GM13976 (cell line): ENCODE measurements around the gene HS3ST3B1.

ENCODE experiments used
- DNase-seq: peaks from one replicate; pipeline ENCODE4 v3.0.0; 2012; ENCODE audit warnings: low spot score
- CTCF ChIP-seq: IDR thresholded peaks from 2 replicates; pipeline ENCODE4 v1.5.1; 2012; ENCODE audit warnings: borderline replicate concordance, mild to moderate bottlenecking; ENCODE audit not compliant: insufficient read depth; ENCODE audit errors: extremely low read depth, missing control alignments, control extremely low read depth
- in situ Hi-C: fragments of 300-500 bp; cut with MboI; formaldehyde crosslinking; loops from one replicate; pipeline ENCODE4 v1.12.0; 2022; ENCODE audit warnings: low sequenced_read_pairs, mixed read lengths, inconsistent platforms; ENCODE audit not compliant: unreplicated experiment

Gene HS3ST3B1

GRCh38 chr17:14300575-14301278 is at the start of gene HS3ST3B1:
TSS of gene HS3ST3B1 (plus strand) at chr17:14301081. CDS start at chr17:14301519, 438 bp downstream.
- DNase-seq: peak; percentile 93
- in situ Hi-C loops: no loop called here
- TF ChIP-seq CTCF: no peak

GRCh38 chr17:14261406-14261805 is 39.5 kb upstream of the HS3ST3B1 start:
- no peak for DNase-seq
- in situ Hi-C loops: loop anchor here (25.0 kb wide), 1 partner anchor 676 kb away; no protein-coding TSS in a partner anchor
- TF ChIP-seq CTCF: no peak

- in situ Hi-C loops: loop anchor here (25.0 kb wide), 1 partner anchor 669 kb away; no protein-coding TSS in a partner anchor
- no peak for DNase-seq
- peak; percentile 12 for TF ChIP-seq CTCF
These were observed 32.6 kb upstream of the HS3ST3B1 start for GRCh38 chr17:14268264-14268663.

GRCh38 chr17:14269473-14269872 is 31.4 kb upstream of the HS3ST3B1 start:
- no peak for TF ChIP-seq CTCF
- DNase-seq: no peak
- in situ Hi-C loops: loop anchor here (25.0 kb wide), 1 partner anchor 668 kb away; no protein-coding TSS in a partner anchor

- no peak for DNase-seq
- in situ Hi-C loops: loop anchor here (25.0 kb wide), 1 partner anchor 667 kb away; no protein-coding TSS in a partner anchor
- no peak for TF ChIP-seq CTCF
These were observed 30.4 kb upstream of the HS3ST3B1 start for GRCh38 chr17:14270508-14270907.

GRCh38 chr17:14276535-14277250 is 24.2 kb upstream of the HS3ST3B1 start:
- TF ChIP-seq CTCF: no peak
- in situ Hi-C loops: no loop called here

More at GRCh38 chr17:14276535-14277250, 24.2 kb upstream of the HS3ST3B1 start:
- no peak for DNase-seq
